Tibial nerve (tissue), 4 donors: Measurements from ENCODE around the gene PTDSS2. TPM values are rescaled to one million over a fixed set of nuclear protein-coding genes. Genes with fewer than 3 reads are reported as not detected.

Experiments
- DNase-seq, 2 donors: peaks; one replicate each; pipeline ENCODE4 v3.0.0-alpha.2; 2019; ENCODE audit warnings: low spot score in 2 of 2
- H3K27ac ChIP-seq, 4 donors: fragments of 200-600 bp; sonication (generic) in 3 of 4; one replicate each; pipeline ENCODE4 v1.5.1; 2017 to 2019; ENCODE audit warnings: mild to moderate bottlenecking in 1 of 4
- H3K27me3 ChIP-seq, 2 donors: fragments of 200-600 bp; sonication (generic) in 1 of 2; one replicate each; pipeline versions ENCODE4 v1.5.1 to v1.6.0; 2017 to 2019
- H3K36me3 ChIP-seq, 3 donors: fragments of 200-600 bp; sonication (generic); one replicate each; pipeline ENCODE4 v1.5.1; 2018 to 2019
- H3K4me1 ChIP-seq, 4 donors: fragments of 200-600 bp; sonication (generic) in 3 of 4; one replicate each; pipeline ENCODE4 v1.5.1; 2017 to 2019
- H3K4me3 ChIP-seq, 4 donors: fragments of 200-600 bp; sonication (generic) in 3 of 4; one replicate each; pipeline ENCODE4 v1.5.1; 2017 to 2019; ENCODE audit warnings: mild to moderate bottlenecking in 1 of 4, moderate library complexity in 1 of 4
- H3K9me3 ChIP-seq, 4 donors: fragments of 200-600 bp; sonication (generic) in 3 of 4; one replicate each; pipeline ENCODE4 v1.5.1; 2017 to 2019
- EP300 ChIP-seq, 2 donors: sonication (generic); formaldehyde crosslinking; IDR thresholded peaks; one replicate each; pipeline ENCODE4 v1.6.1; 2017; ENCODE audit warnings: antibody characterized with exemption in 2 of 2, mild to moderate bottlenecking in 1 of 2
- POLR2A ChIP-seq, 2 donors: fragments of 450-650 bp; IDR thresholded peaks; one replicate each; pipeline ENCODE4 v1.6.1; 2017; ENCODE audit warnings: antibody characterized with exemption in 2 of 2, mild to moderate bottlenecking in 2 of 2, moderate library complexity in 2 of 2
- WGBS, 2 donors: methylation state at CpG; one replicate each; pipeline ENCODE4 v1.1.5; 2018; 5-methylcytosine and 5-hydroxymethylcytosine counted together
- total RNA-seq, 4 donors: library from RNA; depleted of rRNA; stranded (reverse); fragments of >200 nt; gene quantifications; one replicate each; pipeline ENCODE4 v1.1.0, GENCODE V29; 2016
- TF ChIP-seq, protein P1 (sequence below), 5 experiments: fragments of 200-600 bp in 3 of 5; fragments of 450-650 bp in 2 of 5; sonication (generic) in 3 of 5; IDR thresholded peaks; one replicate each; pipeline ENCODE4 v1.5.1; 2016 to 2019; ENCODE audit warnings: antibody characterized with exemption in 5 of 5, mild to moderate bottlenecking in 3 of 5, moderate library complexity in 2 of 5

PTDSS2 gene
- total RNA-seq, 4 donors from 2014 or later: 54.2 to 100 (median 63.9) TPM

DNA sequence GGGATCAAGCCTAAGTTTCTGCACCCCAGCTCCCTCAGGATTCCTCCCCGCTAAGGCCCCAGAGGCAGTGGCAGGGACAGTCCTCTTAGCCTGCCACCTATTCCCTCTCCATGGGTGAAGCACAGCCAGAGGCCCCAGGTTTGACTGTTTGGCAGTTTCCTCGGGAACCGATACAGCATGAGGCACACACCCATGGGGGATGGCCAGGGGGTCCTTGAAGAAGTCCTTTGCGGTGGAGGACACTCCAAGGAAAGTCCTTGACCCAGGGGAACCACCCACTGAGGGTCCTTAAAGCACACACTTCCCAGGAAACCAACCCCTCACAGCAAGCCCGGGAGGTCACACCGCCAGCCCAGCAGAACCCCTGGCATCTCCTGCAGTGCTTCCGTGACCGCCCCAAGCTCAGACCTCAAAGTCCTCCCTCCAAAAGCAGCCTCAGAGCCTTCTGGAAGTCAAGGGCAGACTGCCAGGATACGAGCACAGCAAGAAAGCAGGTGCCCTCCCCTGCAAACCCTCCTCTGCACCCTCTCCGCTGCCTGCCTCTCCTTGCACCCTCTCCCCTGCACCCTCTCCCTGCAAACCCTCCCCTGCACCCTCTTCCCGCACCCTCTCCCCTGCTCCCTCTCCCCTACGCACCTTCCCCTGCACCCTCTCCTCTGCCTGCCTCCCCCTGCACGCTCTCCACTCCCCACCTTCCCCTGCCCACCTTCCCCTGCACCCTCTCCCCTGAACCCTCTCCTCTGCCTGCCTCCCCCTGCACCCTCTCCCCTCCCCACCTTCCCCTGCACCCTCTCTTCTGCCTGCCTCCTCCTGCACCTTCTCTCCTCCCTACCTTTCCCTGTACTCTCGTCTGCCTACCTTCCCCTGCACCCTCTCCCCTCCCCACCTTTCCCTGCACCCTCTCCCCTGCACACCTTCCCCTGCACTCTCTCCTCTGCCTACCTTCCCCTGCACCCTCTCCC is 36.7 kb upstream of the PTDSS2 start:
- Histone ChIP-seq H3K27ac (no peak overlapping the region), H3K4me3 (no peak overlapping the region), H3K36me3 (no peaks in the 10 kb centered on the region), H3K9me3 (no peaks in the 10 kb centered on the region), H3K27me3 (peaks cover 0 to 34% of the 10 kb centered on the region in 2 donors), H3K4me1 (peaks cover 0 to 20% (median 6%) of the 10 kb centered on the region in 4 donors)
- TF ChIP-seq EP300 (IDR thresholded peaks at IDR 0.05): no peak
- TF ChIP-seq, protein P1, sequence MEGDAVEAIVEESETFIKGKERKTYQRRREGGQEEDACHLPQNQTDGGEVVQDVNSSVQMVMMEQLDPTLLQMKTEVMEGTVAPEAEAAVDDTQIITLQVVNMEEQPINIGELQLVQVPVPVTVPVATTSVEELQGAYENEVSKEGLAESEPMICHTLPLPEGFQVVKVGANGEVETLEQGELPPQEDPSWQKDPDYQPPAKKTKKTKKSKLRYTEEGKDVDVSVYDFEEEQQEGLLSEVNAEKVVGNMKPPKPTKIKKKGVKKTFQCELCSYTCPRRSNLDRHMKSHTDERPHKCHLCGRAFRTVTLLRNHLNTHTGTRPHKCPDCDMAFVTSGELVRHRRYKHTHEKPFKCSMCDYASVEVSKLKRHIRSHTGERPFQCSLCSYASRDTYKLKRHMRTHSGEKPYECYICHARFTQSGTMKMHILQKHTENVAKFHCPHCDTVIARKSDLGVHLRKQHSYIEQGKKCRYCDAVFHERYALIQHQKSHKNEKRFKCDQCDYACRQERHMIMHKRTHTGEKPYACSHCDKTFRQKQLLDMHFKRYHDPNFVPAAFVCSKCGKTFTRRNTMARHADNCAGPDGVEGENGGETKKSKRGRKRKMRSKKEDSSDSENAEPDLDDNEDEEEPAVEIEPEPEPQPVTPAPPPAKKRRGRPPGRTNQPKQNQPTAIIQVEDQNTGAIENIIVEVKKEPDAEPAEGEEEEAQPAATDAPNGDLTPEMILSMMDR (IDR thresholded peaks at IDR 0.05): no peak
- TF ChIP-seq POLR2A (IDR thresholded peaks at IDR 0.05): no peak
- WGBS, 2 donors: 45 to 62% methylated on average over 10 to 14 of the region's 14 CpGs
- DNase-seq: no peak

DNA sequence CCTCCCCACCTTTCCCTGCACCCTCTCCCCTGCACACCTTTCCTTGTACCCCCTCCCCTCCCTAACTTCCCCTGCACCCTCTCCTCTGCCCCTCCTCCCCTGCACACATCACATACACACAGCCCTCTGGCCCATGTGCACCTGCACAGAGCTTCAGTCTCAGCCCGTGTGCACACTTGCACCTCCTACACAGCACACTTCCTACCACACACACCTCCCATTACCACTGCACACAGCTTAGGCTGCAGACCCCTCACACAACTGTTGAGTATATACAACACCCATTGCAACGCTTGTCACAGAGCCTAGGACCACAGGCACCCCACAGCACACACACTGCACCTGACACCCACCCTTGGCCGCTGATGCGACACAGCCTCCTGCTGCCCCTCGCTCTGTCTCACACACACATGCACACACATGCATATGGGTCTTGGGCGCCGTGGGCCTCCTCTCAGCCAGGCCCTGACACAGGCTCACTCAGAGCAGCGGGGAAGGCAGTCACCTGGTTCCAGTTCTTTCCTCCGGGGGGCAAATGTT is 35.7 kb upstream of the PTDSS2 start:
- 60 to 64% methylated on average over 6 to 9 of the region's 9 CpGs for WGBS, 2 donors
- Histone ChIP-seq H3K36me3 (no peaks in the 10 kb centered on the region), H3K27ac (peak overlapping the region in 2 of 4 donors; percentile 44 to 56), H3K4me1 (peaks cover 0 to 20% (median 6%) of the 10 kb centered on the region in 4 donors), H3K4me3 (peak overlapping the region in 3 of 4 donors; percentile 9 to 55 (median 52)), H3K27me3 (peaks cover 0 to 43% of the 10 kb centered on the region in 2 donors), H3K9me3 (no peaks in the 10 kb centered on the region)
- TF ChIP-seq, protein P1 (IDR thresholded peaks at IDR 0.05): no peak
- TF ChIP-seq POLR2A (IDR thresholded peaks at IDR 0.05): no peak
- no peak for TF ChIP-seq EP300 (IDR thresholded peaks at IDR 0.05)
- no peak for DNase-seq

DNA sequence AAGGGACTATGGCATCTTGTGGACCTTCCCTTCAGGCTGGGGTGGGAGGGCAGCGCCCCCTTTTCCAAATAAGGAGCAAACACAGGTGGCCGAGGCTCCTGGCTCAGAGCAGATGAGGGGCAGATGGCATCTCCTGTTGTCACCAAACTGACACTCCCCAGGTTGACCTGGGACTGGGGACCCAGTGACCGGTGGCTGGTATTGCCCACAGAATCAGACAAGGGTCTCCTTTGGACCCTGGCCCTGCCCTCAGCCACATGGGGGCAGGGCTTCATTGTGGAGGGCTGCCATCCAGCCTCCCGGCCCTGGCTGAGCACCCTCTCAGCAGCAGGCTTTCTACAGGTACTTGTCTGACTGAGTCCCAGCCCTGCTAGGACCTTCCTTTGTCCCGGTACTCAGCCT is 34.4 kb upstream of the PTDSS2 start:
- no peaks in the 10 kb centered on the region for H3K36me3 ChIP-seq
- peak overlapping the region in 2 of 4 donors; percentile 72 to 78 for H3K27ac ChIP-seq
- WGBS, 2 donors: 78 to 81% methylated on average over 2 to 5 of the region's 5 CpGs
- no peak for TF ChIP-seq EP300 (IDR thresholded peaks at IDR 0.05)
- TF ChIP-seq, protein P1 (IDR thresholded peaks at IDR 0.05): no peak
- TF ChIP-seq POLR2A (IDR thresholded peaks at IDR 0.05): no peak
- no peaks in the 10 kb centered on the region for H3K9me3 ChIP-seq
- H3K4me1 ChIP-seq: peaks cover 0 to 20% (median 6%) of the 10 kb centered on the region in 4 donors
- H3K27me3 ChIP-seq: peaks cover 0 to 56% of the 10 kb centered on the region in 2 donors
- peak overlapping the region in 2 of 4 donors; percentile 52 to 55 for H3K4me3 ChIP-seq
- no peak for DNase-seq

DNA sequence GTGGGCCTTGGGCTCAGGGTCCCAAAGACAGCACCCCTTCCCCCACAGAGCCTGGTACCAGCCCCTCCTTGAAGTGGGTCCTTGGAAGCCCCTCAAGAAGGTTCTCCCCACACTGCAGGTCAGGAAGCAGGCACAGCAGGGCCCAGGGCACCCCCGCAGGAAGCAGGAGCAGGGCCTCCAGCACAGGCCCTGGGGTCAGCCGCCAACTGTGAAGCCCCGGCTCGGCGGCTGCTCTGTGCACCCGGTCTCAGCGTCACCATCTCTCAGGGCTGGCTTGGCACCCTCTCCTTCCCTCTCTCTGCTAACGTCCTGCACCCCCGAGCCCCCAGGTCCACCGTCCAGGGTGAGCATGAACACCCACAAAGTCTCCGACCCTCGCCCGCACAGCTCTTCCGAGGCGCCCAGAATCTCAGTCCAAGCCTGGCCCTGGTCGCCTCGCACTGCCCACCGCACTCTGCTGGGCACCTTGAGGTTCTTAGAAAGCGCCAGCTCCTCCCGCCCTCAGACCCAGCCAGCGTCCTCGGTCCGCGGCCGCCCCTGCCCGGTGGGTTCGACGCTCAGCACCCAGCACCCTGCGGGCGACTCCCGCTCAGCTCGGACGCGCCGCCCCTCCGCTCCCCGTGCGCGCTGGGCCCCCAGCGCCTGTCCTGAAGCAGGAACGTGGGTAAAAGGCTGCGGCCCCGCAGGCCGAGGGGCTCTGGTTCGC is 33.9 kb upstream of the PTDSS2 start:
- Histone ChIP-seq H3K36me3 (no peaks in the 10 kb centered on the region), H3K27me3 (peaks cover 0 to 60% of the 10 kb centered on the region in 2 donors), H3K4me1 (peaks cover 0 to 20% (median 6%) of the 10 kb centered on the region in 4 donors), H3K9me3 (no peaks in the 10 kb centered on the region), H3K27ac (peak overlapping the region in 2 of 4 donors; percentile 72 to 78), H3K4me3 (peak overlapping the region; percentile 20 to 55 (median 47))
- TF ChIP-seq, protein P1 (IDR thresholded peaks at IDR 0.05): no peak
- TF ChIP-seq EP300 (IDR thresholded peaks at IDR 0.05) (no peak), POLR2A (IDR thresholded peaks at IDR 0.05) (no peak)
- no peak for DNase-seq
- 22 to 30% methylated on average over 16 to 33 of the region's 45 CpGs for WGBS, 2 donors
